Omental fat pad (tissue), 4 donors: ENCODE results near the gene ZBTB11. TPM values are rescaled to one million over a fixed set of nuclear protein-coding genes. Genes with fewer than 3 reads are reported as not detected.

Experiments
- ATAC-seq: fragments of 150-250 bp; one replicate; pipeline ENCODE4 v1.9.1; 2016; ENCODE audit warnings: mild to moderate bottlenecking, moderate library complexity; ENCODE audit not compliant: low FRiP score
- DNase-seq: peaks from one replicate; pipeline ENCODE4 v3.0.0-alpha.2; 2019; ENCODE audit warnings: low spot score
- total RNA-seq, 4 donors: library from RNA; depleted of rRNA; stranded (reverse); fragments of >200 nt; gene quantifications; one replicate each; pipeline ENCODE4 v1.1.0, GENCODE V29; 2016
- TF ChIP-seq, protein P1 (sequence below), 3 donors: fragments of 450-650 bp; IDR thresholded peaks; one replicate each; pipeline ENCODE4 v1.5.1; 2016 to 2017; ENCODE audit warnings: antibody characterized with exemption in 3 of 3, mild to moderate bottlenecking in 3 of 3, moderate library complexity in 2 of 3

The ZBTB11 gene
- total RNA-seq, 4 donors from 2014 or later, result 20.8 to 40.2 (median 23.6) TPM

DNA sequence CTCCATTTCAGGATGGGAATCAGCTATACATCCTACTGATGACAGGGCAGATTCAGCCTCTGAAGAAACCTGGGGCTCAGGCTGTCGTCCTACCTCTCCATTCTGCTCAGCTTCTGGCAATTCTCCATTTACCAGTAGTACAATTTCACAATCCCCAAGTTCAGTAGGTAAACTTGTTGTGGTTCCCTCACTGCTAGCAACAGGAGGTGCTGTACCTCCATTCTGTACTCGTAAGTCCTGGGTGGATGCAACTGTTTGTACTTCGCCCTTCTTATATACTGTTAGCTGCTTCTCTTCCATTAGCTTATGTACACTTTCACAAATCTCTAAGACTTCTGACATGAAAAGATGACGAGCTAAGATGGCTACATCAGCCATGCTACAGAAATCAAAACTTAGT is 11.6 kb downstream of the ZBTB11 start:
- ATAC-seq (no peak), DNase-seq (no peak)
- TF ChIP-seq, protein P1, sequence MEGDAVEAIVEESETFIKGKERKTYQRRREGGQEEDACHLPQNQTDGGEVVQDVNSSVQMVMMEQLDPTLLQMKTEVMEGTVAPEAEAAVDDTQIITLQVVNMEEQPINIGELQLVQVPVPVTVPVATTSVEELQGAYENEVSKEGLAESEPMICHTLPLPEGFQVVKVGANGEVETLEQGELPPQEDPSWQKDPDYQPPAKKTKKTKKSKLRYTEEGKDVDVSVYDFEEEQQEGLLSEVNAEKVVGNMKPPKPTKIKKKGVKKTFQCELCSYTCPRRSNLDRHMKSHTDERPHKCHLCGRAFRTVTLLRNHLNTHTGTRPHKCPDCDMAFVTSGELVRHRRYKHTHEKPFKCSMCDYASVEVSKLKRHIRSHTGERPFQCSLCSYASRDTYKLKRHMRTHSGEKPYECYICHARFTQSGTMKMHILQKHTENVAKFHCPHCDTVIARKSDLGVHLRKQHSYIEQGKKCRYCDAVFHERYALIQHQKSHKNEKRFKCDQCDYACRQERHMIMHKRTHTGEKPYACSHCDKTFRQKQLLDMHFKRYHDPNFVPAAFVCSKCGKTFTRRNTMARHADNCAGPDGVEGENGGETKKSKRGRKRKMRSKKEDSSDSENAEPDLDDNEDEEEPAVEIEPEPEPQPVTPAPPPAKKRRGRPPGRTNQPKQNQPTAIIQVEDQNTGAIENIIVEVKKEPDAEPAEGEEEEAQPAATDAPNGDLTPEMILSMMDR (IDR thresholded peaks at IDR 0.05), result no peak

DNA sequence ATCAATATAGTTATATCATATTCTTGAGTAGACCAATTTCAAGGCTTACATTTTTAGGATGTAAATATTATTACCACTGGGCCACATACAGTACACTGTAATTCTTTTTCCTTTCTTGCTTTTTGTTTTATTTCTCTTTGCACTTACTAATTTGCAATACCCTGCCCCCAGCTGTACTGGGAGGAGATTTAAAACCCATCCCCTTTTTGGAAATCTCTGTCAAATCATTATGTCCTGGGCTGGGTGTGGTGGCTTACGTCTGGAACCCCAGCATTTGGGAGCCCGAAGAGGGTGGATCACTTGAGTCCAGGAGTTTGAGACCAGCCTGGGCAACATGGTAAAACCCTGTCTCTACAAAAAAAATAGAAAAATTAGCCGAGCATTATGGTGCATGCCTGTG is 16.2 kb downstream of the ZBTB11 start:
- DNase-seq, result no peak
- no peak for ATAC-seq
- TF ChIP-seq, protein P1 (IDR thresholded peaks at IDR 0.05), result no peak

DNA sequence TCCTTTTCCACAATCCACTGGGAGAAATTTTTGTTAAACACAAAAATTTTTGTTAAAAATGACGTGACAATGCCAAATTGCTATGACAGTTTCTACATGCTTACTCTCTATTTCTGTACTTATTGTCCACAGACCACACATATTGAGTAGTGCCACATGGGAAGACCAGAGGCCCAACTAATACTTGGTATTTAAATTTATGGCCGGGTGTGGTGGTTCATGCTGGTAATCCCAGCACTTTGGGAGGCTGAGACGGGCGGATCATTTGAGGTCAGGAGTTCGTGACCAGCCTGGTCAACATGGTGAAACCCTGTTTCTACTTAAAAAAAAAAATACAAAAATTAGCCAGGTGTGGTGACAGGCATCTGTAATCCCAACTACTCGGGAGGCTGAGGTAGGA is 20.3 kb downstream of the ZBTB11 start:
- DNase-seq (no peak), ATAC-seq (no peak)
- TF ChIP-seq, protein P1 (IDR thresholded peaks at IDR 0.05), result no peak

DNA sequence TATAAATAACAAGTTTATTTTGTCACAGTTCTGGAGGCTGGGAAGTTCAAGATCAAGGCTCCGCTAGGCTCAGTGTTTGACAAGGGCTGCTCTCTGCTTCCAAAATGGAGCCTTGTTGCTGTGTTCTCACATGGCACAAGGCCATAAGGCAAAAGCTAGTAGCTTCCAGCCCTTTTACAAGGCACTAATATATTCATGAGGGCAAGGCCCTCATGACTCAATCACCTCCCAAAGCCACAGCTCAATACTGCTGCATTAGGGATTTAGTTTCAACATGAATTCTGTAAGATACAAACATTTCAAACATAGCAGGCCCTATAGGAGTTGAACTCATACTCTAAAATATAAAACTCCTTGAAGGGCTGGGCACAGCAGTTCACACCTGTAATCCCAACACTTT is 30.2 kb downstream of the ZBTB11 start:
- ATAC-seq, result no peak
- TF ChIP-seq, protein P1 (IDR thresholded peaks at IDR 0.05), result no peak
- DNase-seq, result no peak

DNA sequence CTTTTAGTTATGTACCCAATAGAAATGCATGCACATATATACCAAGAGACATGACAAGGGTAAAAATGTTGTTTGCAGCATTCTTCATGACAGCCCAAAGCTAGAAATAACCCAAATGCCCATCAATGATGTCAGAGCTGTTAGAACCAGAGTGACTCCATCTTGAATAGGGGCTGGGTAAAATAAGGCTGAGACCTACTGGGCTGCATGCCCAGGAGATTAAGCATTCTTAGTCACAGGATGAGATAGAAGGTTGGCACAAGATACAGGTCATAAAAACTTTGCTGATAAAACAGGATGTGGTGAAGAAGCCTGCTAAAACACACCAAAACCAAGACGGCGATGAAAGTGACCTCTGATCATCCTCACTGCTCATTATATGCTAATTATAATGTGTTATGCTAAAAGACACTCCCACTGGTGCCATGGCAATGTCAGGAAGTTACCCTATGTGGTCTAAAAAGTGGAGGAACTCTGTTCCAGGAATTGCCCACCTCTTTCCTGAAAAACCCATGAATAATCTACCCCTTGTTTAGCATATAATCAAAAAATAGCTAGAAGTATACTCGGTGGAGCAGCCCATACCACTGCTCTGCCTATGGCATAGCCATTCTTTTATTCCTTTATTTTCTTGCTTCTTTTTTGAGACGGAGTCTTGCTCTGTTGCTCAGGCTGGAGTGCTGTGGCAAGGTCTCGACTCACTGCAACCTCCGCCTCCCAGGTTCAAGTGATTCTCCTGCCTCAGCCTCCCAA is 32.9 kb downstream of the ZBTB11 start:
- peak; percentile 32 for ATAC-seq
- DNase-seq, result no peak
- TF ChIP-seq, protein P1 (IDR thresholded peaks at IDR 0.05), result no peak

DNA sequence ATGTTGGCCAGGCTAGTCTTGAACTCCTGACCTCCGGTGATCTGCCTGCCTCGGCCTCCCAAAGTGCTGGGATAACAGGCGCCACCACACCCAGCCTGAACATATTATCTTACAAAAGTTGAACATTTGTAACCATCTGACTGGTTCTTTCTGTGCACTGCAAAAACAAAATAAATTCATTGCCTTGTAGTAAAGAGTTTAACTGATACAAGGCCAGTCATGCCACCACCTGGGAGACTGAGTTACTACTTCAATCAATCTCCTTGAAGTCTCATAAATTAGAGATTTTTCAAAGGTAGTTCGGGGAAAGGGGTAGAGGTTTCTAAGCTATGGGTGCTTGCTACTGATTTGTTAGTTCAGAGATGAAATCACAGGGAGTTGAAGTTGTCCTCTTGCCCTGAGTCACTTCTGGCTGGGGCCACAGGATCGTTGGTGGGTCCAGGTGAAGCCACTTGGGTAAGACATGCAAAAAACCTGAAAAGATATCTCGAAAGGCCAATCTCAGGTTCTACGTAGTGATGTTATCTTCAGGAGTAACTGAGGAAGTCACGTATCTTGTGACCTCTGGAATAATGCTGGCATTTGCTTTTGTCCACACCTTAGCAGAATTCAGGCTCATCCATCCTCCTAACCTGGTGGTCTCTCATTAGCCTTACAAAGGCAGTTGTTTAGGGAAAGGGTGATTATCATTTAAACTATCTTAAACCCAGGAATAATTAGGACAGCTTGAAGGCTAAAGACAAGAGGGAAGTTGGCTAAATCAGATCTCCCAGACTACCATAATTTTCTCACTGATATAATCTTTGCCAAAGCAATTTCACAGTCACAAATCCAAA is 33.7 kb downstream of the ZBTB11 start:
- no peak for DNase-seq
- peak; percentile 14 for ATAC-seq
- TF ChIP-seq, protein P1 (IDR thresholded peaks at IDR 0.05), result no peak
